NCI-H1694 (cell line): ENCODE measurements around the gene OR1L1.

Experiments used
- DNase-seq: peaks from one replicate; lab custom pipeline; 2025; lab: John Stamatoyannopoulos, UW

The OR1L1 gene, protein sequence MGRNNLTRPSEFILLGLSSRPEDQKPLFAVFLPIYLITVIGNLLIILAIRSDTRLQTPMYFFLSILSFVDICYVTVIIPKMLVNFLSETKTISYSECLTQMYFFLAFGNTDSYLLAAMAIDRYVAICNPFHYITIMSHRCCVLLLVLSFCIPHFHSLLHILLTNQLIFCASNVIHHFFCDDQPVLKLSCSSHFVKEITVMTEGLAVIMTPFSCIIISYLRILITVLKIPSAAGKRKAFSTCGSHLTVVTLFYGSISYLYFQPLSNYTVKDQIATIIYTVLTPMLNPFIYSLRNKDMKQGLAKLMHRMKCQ

DNA sequence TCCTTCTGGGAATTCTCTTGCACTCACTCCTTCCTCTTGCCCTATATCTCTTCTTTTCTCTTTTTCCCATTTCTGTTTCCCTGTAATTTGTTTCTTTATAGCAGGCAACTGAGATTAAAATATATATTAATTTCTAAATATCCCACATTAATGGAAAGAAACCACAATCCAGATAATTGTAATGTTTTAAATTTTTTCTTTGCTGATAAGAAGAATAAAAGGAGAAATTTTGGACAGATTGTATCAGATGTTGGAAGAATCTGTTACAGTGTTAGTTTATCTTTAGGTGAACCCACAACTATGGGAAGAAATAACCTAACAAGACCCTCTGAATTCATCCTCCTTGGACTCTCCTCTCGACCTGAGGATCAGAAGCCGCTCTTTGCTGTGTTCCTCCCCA lies at the start of gene OR1L1:
TSS of gene OR1L1 (plus strand) at position 301 of the 400 bp plus-strand sequence. CDS start at position 301, 0 bp downstream.
- DNase-seq: no peak

- DNase-seq: no peak
Measured at GRCh38 chr9:122614362-122614761, 47.2 kb upstream of the OR1L1 start, which contains the start of gene OR1Q1. Gene OR1Q1 (plus strand): TSS chr9:122614738. CDS start chr9:122614738, 0 bp downstream.

- no peak for DNase-seq
Measured at GRCh38 chr9:122619996-122620395, 41.5 kb upstream of the OR1L1 start.

GRCh38 chr9:122642226-122642625 lies 19.3 kb upstream of the OR1L1 start:
- no peak for DNase-seq

DNA sequence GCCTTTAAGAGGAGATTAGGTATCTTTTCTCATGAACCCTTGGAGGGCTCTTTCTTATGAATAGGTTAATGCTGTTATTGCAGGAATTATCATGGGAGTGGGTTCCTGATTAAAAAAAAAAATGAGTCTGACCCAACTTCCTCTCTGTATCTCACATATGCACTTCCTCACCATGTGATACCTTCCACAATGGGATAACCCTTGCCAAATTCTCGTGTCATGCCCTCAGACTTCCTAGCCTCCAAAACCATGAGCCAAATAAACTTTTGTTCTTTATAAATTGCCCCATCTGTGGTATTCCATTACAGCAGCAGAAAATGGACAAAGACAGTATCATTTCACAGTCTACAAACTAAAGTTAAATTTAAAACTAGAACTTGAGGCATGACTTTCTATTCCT lies 5.1 kb upstream of the OR1L1 start:
- no peak for DNase-seq

- DNase-seq: no peak
Measured at GRCh38 chr9:122657527-122657926, 4.0 kb upstream of the OR1L1 start, which contains the start of gene OR1B1. Gene OR1B1 (minus strand): TSS chr9:122657627.

- DNase-seq: no peak
Measured at GRCh38 chr9:122672481-122672880, 11.0 kb downstream of the OR1L1 start.

DNA sequence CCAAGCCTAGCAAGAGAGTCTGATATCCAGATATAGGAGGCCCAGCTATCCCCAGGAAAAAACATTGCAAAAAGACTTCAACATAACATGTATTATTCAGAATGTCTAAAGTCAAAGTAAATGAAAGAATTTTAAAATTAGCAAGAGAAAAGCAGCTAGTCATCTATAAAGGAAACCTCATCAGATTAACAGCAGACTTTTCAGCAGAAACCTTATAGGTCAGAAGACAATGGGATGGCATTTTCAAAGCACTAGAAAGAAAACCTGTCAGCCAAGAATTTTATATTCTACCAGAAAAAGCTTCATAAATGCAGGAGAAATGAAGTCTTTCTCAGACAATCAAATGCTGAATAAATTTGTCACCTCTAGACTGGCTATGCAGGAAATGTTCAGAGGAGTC lies 23.3 kb downstream of the OR1L1 start:
- no peak for DNase-seq

DNA sequence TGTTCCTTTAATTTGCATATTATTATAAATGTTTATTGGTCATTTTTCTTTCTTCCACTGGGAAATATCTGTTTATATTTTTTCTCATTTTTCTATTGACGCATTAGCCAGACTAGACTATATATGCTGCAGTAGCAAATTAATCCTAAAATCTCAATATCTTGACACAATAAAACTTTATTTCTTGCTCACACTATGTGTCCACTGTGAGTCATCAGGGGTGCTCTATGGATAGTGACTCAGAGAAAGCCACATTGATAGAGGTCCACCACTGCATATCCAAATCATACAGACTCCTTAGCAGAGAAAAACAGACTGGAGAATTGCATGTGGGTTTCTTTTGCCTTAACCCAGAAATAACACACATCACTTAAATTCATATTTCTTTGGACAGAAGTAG lies 34.2 kb downstream of the OR1L1 start:
- no peak for DNase-seq
